GM12875 (cell line): ENCODE measurements around the gene PPRC1.
"Not testable (repeated sequence)": the region's sequence is repeated elsewhere in the genome, so short reads cannot be mapped to it uniquely, and the experiment has no call there.

Experiments
- H3K4me3 ChIP-seq: one replicate; pipeline ENCODE4 v1.5.1; 2011; ENCODE audit warnings: low read depth, low read length, control low read depth
- CTCF ChIP-seq: IDR thresholded peaks from 2 replicates; pipeline ENCODE4 v1.5.1; 2011; ENCODE audit warnings: low read depth, mild to moderate bottlenecking, control low read depth, inconsistent platforms, low read length, moderate library complexity, borderline replicate concordance; ENCODE audit not compliant: insufficient read depth

The PPRC1 gene

GRCh38 chr10:102184606-102185005 lies 51.8 kb downstream of the PPRC1 start:
- TF ChIP-seq CTCF: no peak
- no peak overlapping the region for H3K4me3 ChIP-seq

GRCh38 chr10:102185272-102185671 lies 52.4 kb downstream of the PPRC1 start:
- no peak overlapping the region for H3K4me3 ChIP-seq
- no peak for TF ChIP-seq CTCF

GRCh38 chr10:102185811-102186527 lies 53.1 kb downstream of the PPRC1 start:
- H3K4me3 ChIP-seq: no peak overlapping the region
- no peak for TF ChIP-seq CTCF

- H3K4me3 ChIP-seq: no peak overlapping the region
- TF ChIP-seq CTCF: no peak
These were observed 55.6 kb downstream of the PPRC1 start for GRCh38 chr10:102188298-102188940.

- H3K4me3 ChIP-seq: not testable (repeated sequence)
These were observed 56.4 kb downstream of the PPRC1 start for GRCh38 chr10:102188941-102189898.

GRCh38 chr10:102191956-102192355 lies 59.1 kb downstream of the PPRC1 start:
- H3K4me3 ChIP-seq: no peak overlapping the region
- no peak for TF ChIP-seq CTCF

- no peak overlapping the region for H3K4me3 ChIP-seq
- TF ChIP-seq CTCF: no peak
These were observed 62.5 kb downstream of the PPRC1 start for GRCh38 chr10:102195296-102195870.
